Measurements from ENCODE around the gene KAT2A. TPM values are rescaled to one million over a fixed set of nuclear protein-coding genes. Genes with fewer than 3 reads are reported as not detected.

The KAT2A gene
- total and polyA plus RNA-seq, 7 experiments from 2014 or later, result 6.6 to 71.1 (median 48.6) TPM

DNA sequence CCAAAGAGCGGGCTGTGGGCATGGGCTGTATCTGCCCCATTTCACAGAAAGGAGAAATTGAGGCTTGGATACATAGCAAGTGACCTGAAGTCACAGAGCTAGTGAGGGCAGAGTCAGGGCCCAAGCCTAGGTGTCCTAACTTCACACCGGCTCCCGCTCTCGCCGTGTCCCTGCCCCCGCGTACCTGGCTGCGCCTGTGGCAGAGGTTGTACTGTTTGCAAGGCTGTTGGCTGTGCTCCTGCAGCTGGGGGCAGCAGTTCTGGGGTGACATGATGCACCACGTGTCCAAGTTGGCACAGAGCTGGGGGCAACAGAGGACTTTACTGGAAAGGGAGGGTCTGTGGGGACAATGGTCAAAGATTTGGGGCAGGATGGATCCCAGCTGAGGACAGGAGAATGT lies 12.1 kb downstream of the KAT2A start:
- Histone ChIP-seq H3K27me3 (ENCODE audit: control insufficient read depth in 2 of 2, insufficient read depth in 2 of 2, low read length in 2 of 2) (no peaks in the 10 kb centered on the region), H3K4me1 (ENCODE audit: control insufficient read depth in 2 of 2, insufficient read depth in 2 of 2, low read length in 2 of 2) (peaks cover 12 to 41% of the 10 kb centered on the region in 2 donors), H3K4me3 (ENCODE audit: low read length) (no peak overlapping the region), H3K27ac (ENCODE audit: low read depth, low read length) (no peak overlapping the region), H3K9me3 (ENCODE audit: control insufficient read depth in 2 of 3, low read length in 3 of 3) (no peaks in the 10 kb centered on the region), H3K36me3 (ENCODE audit: control insufficient read depth in 2 of 3, insufficient read depth in 3 of 3, low read length in 3 of 3) (peaks cover 0 to 31% (median 3%) of the 10 kb centered on the region in 3 experiments)
- peaks cover 0 to 35% (median 15%) of the 10 kb centered on the region in 5 donors for H3K36me3 Mint-ChIP-seq
- DNase-seq, result no peak
- ChIA-PET CTCF (interaction anchor here (0.6 to 1.5 kb wide), 2 partner anchors 44 to 146 kb away, joined by 3 to 5 read pairs; no protein-coding TSS in a partner anchor), POLR2A (interaction anchor here (1.4 to 1.5 kb wide), 2 partner anchors 12 to 89 kb away, joined by 3 to 4 read pairs; partner anchors contain the start of genes KAT2A and NKIRAS2)
- H3K9me3 Mint-ChIP-seq, result peaks cover 0 to 2% (median 0%) of the 10 kb centered on the region in 11 donors
- H3K27me3 Mint-ChIP-seq, result no peaks in the 10 kb centered on the region
- ATAC-seq, result no peak
- intact Hi-C loops (cut with micrococcal nuclease), result no loop called here
- peak overlapping the region in 6 of 10 donors; percentile 2 to 50 (median 22) for H3K4me3 Mint-ChIP-seq
- H3K27ac Mint-ChIP-seq, result peak overlapping the region in 6 of 9 donors; percentile 6 to 100 (median 44)
- H3K4me1 Mint-ChIP-seq, result peaks cover 12 to 52% (median 48%) of the 10 kb centered on the region in 7 donors

DNA sequence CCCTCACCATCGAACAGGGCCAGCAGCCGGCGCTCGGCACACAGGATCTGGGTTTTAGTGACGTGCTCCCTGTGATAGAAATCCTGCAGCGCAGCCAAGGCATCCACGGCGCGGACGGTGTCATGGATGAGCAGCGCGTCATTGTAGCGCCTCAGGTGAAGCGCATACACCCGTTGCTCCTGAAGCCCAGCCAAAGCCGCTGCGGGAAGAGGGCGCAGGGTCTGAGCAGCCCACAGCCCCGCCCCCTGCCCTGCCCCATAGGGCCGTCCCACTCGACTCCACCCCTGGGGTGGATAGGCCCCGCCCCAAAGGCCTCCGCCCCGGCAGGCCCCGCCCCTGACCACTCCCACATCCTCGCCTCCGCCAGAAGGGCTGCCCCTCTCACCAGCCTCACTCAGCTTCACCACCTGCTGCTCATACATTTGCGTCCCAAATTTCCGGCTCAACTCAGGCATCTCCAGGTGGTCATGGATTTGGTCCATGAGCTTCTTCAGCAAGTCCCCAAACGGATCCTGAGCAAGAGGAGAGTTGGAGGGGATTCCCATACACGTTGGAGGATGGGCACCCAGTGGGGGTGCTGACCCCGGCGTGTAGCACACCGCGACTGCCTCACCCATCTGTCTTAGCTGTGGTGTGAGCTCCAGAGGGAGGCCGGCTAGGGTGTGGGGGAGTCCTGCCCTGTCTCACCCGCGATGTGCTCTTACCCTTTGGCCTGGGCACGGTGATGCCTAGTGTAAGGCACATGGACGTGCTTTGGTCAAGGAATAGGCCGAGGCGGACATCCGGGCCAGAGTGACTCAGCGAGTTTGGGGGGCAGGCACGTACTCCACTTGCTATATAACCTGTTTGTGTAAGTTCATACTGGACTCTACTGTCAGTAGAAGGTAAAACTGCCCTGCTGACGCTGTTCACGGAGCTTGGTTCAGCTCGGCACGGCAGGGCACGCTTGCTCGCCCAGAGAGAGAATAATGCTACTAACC lies 13.3 kb downstream of the KAT2A start:
- H3K4me1 ChIP-seq (ENCODE audit: control insufficient read depth in 2 of 2, insufficient read depth in 2 of 2, low read length in 2 of 2), result peaks cover 8 to 35% of the 10 kb centered on the region in 2 donors
- H3K36me3 Mint-ChIP-seq, result peaks cover 0 to 36% (median 15%) of the 10 kb centered on the region in 5 donors
- H3K9me3 Mint-ChIP-seq, result peaks cover 0 to 2% (median 0%) of the 10 kb centered on the region in 11 donors
- DNase-seq, result peak; percentile 82 to 96 (median 88)
- no peak overlapping the region for H3K4me3 ChIP-seq (ENCODE audit: low read length)
- H3K4me1 Mint-ChIP-seq, result peaks cover 12 to 51% (median 46%) of the 10 kb centered on the region in 7 donors
- POLR2A ChIA-PET, result interaction anchor here (0.7 to 1.2 kb wide), 4 partner anchors 10 to 386 kb away, joined by 3 to 4 read pairs (median 3); partner anchors contain the start of gene ZNF385C
- H3K4me3 Mint-ChIP-seq, result peak overlapping the region in 9 of 10 donors; percentile 36 to 78 (median 67)
- peak overlapping the region in 7 of 9 donors; percentile 28 to 72 (median 53) for H3K27ac Mint-ChIP-seq
- intact Hi-C loops (cut with micrococcal nuclease), result loop anchor here (1.0 to 2.0 kb wide), 3 partner anchors 13 to 73 kb away; partner anchors contain the start of genes KAT2A (in 1 of the 2) and KCNH4 (in 1 of the 2)
- no peaks in the 10 kb centered on the region for H3K27me3 ChIP-seq (ENCODE audit: control insufficient read depth in 2 of 2, insufficient read depth in 2 of 2, low read length in 2 of 2)
- CTCF ChIA-PET, result interaction anchor here (0.6 to 1.7 kb wide), 3 partner anchors 10 to 145 kb away, joined by 3 to 5 read pairs (median 3); partner anchors contain the start of gene ZNF385C
- ATAC-seq, result peak; percentile 95
- no peaks in the 10 kb centered on the region for H3K27me3 Mint-ChIP-seq
- peak overlapping the region; percentile 32 for H3K27ac ChIP-seq (ENCODE audit: low read depth, low read length)
- H3K36me3 ChIP-seq (ENCODE audit: control insufficient read depth in 2 of 3, insufficient read depth in 3 of 3, low read length in 3 of 3), result peaks cover 0 to 40% (median 3%) of the 10 kb centered on the region in 3 experiments
- H3K9me3 ChIP-seq (ENCODE audit: control insufficient read depth in 2 of 3, low read length in 3 of 3), result no peaks in the 10 kb centered on the region

DNA sequence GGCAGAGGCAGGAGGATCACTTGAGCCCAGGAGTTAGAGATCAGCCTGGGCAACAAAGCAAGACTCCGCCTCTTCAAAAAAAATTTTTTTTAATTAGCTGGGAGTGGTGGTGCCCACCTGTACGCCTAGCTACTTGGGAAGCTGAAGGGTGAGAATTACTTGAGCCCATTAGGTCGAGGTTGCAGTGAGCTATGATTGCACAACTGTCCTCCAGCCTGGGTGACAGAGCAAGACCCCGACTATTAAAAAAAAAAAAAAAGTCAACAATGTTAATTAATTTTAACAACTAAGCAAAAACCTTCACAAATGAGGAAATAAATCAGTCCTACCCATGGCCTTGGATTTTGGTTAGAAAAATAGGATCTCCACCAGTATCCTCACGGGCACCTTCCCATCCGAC lies 14.0 kb downstream of the KAT2A start:
- no peaks in the 10 kb centered on the region for H3K9me3 ChIP-seq (ENCODE audit: control insufficient read depth in 2 of 3, low read length in 3 of 3)
- peaks cover 0 to 41% (median 3%) of the 10 kb centered on the region in 3 experiments for H3K36me3 ChIP-seq (ENCODE audit: control insufficient read depth in 2 of 3, insufficient read depth in 3 of 3, low read length in 3 of 3)
- intact Hi-C loops (cut with micrococcal nuclease), result loop anchor here (1.0 to 2.0 kb wide), 3 partner anchors 14 to 74 kb away; partner anchors contain the start of genes KAT2A (in 1 of the 2) and KCNH4 (in 1 of the 2)
- peak overlapping the region; percentile 32 for H3K27ac ChIP-seq (ENCODE audit: low read depth, low read length)
- peaks cover 0 to 2% (median 0%) of the 10 kb centered on the region in 11 donors for H3K9me3 Mint-ChIP-seq
- H3K4me3 ChIP-seq (ENCODE audit: low read length), result no peak overlapping the region
- no peak for DNase-seq
- no peaks in the 10 kb centered on the region for H3K27me3 Mint-ChIP-seq
- peak overlapping the region in 2 of 9 donors; percentile 28 to 66 for H3K27ac Mint-ChIP-seq
- H3K4me1 Mint-ChIP-seq, result peaks cover 12 to 44% (median 41%) of the 10 kb centered on the region in 7 donors
- peaks cover 0 to 32% (median 15%) of the 10 kb centered on the region in 5 donors for H3K36me3 Mint-ChIP-seq
- CTCF ChIA-PET, result interaction anchor here (0.7 to 1.7 kb wide), 2 partner anchors 80 to 84 kb away, joined by 3 to 5 read pairs; no protein-coding TSS in a partner anchor
- peak overlapping the region in 7 of 10 donors; percentile 36 to 78 (median 67) for H3K4me3 Mint-ChIP-seq
- H3K27me3 ChIP-seq (ENCODE audit: control insufficient read depth in 2 of 2, insufficient read depth in 2 of 2, low read length in 2 of 2), result no peaks in the 10 kb centered on the region
- POLR2A ChIA-PET, result interaction anchor here (0.7 to 1.2 kb wide), 3 partner anchors 9 to 24 kb away, joined by 3 to 4 read pairs (median 4); partner anchors contain the start of gene ZNF385C
- H3K4me1 ChIP-seq (ENCODE audit: control insufficient read depth in 2 of 2, insufficient read depth in 2 of 2, low read length in 2 of 2), result peaks cover 5 to 32% of the 10 kb centered on the region in 2 donors
- ATAC-seq, result no peak

GRCh38 chr17:42106009-42106408 lies 15.2 kb downstream of the KAT2A start:
- Histone ChIP-seq H3K4me3 (ENCODE audit: low read length) (no peak overlapping the region), H3K9me3 (ENCODE audit: control insufficient read depth in 2 of 3, low read length in 3 of 3) (no peaks in the 10 kb centered on the region), H3K36me3 (ENCODE audit: control insufficient read depth in 2 of 3, insufficient read depth in 3 of 3, low read length in 3 of 3) (peaks cover 0 to 41% (median 3%) of the 10 kb centered on the region in 3 experiments), H3K27ac (ENCODE audit: low read depth, low read length) (no peak overlapping the region), H3K4me1 (ENCODE audit: control insufficient read depth in 2 of 2, insufficient read depth in 2 of 2, low read length in 2 of 2) (peaks cover 0 to 21% of the 10 kb centered on the region in 2 donors), H3K27me3 (ENCODE audit: control insufficient read depth in 2 of 2, insufficient read depth in 2 of 2, low read length in 2 of 2) (no peaks in the 10 kb centered on the region)
- H3K36me3 Mint-ChIP-seq, result peaks cover 0 to 33% (median 15%) of the 10 kb centered on the region in 5 donors
- H3K27ac Mint-ChIP-seq, result peak overlapping the region in 2 of 9 donors; percentile 45 to 47
- DNase-seq, result no peak
- no peak for ATAC-seq
- ChIA-PET POLR2A (no interaction called here), CTCF (interaction anchor here (1.0 kb wide), 1 partner anchor 12 kb away, joined by 4 read pairs; no protein-coding TSS in a partner anchor)
- intact Hi-C loops (cut with micrococcal nuclease), result loop anchor here (2.0 kb wide), 2 partner anchors 15 to 75 kb away; partner anchors contain the start of genes KAT2A (in 1 of the 2) and KCNH4 (in 1 of the 2)
- H3K27me3 Mint-ChIP-seq, result no peaks in the 10 kb centered on the region
- H3K4me3 Mint-ChIP-seq, result peak overlapping the region in 1 of 10 donors; percentile 3
- H3K9me3 Mint-ChIP-seq, result peaks cover 0 to 2% (median 0%) of the 10 kb centered on the region in 11 donors
- peaks cover 12 to 33% (median 30%) of the 10 kb centered on the region in 7 donors for H3K4me1 Mint-ChIP-seq

GRCh38 chr17:42104264-42104663 lies 16.9 kb downstream of the KAT2A start:
- ATAC-seq (no peak), DNase-seq (no peak)
- H3K27ac ChIP-seq (ENCODE audit: low read depth, low read length), result no peak overlapping the region
- H3K4me3 ChIP-seq (ENCODE audit: low read length), result no peak overlapping the region
- no peak overlapping the region for H3K4me3 Mint-ChIP-seq
- peaks cover 0 to 23% (median 9%) of the 10 kb centered on the region in 5 donors for H3K36me3 Mint-ChIP-seq
- POLR2A ChIA-PET, result interaction anchor here (1.1 to 1.7 kb wide), 2 partner anchors 8 to 138 kb away, joined by 4 to 5 read pairs; partner anchors contain the start of genes CNP and DHX58
- CTCF ChIA-PET, result interaction anchor here (0.6 to 1.2 kb wide), 3 partner anchors 9 to 37 kb away, joined by 3 to 4 read pairs (median 4); no protein-coding TSS in a partner anchor
- peaks cover 0 to 10% of the 10 kb centered on the region in 2 donors for H3K4me1 ChIP-seq (ENCODE audit: control insufficient read depth in 2 of 2, insufficient read depth in 2 of 2, low read length in 2 of 2)
- no peaks in the 10 kb centered on the region for H3K9me3 ChIP-seq (ENCODE audit: control insufficient read depth in 2 of 3, low read length in 3 of 3)
- peaks cover 0 to 40% (median 3%) of the 10 kb centered on the region in 3 experiments for H3K36me3 ChIP-seq (ENCODE audit: control insufficient read depth in 2 of 3, insufficient read depth in 3 of 3, low read length in 3 of 3)
- no peaks in the 10 kb centered on the region for H3K27me3 ChIP-seq (ENCODE audit: control insufficient read depth in 2 of 2, insufficient read depth in 2 of 2, low read length in 2 of 2)
- no peaks in the 10 kb centered on the region for H3K27me3 Mint-ChIP-seq
- no peaks in the 10 kb centered on the region for H3K9me3 Mint-ChIP-seq
- intact Hi-C loops (cut with micrococcal nuclease), result loop anchor here in 1 of 2 donors (5.0 kb wide), 1 partner anchor 37 kb away; no protein-coding TSS in a partner anchor
- no peak overlapping the region for H3K27ac Mint-ChIP-seq
- H3K4me1 Mint-ChIP-seq, result peaks cover 0 to 19% (median 18%) of the 10 kb centered on the region in 7 donors
